BE2C (cell line): ENCODE results near the gene NFASC.

ENCODE experiments used
- DNase-seq: peaks from one replicate; pipeline ENCODE4 v3.0.0-alpha.2; 2020
- H3K27me3 ChIP-seq: fragments of 250-450 bp; sonication (Bioruptor Pico); 2 replicates; pipeline ENCODE4 v1.5.1; 2020; ENCODE audit warnings: mild to moderate bottlenecking
- H3K36me3 ChIP-seq: fragments of 250-450 bp; sonication (Bioruptor Pico); 2 replicates; pipeline ENCODE4 v1.5.1; 2020; ENCODE audit warnings: mild to moderate bottlenecking
- H3K4me1 ChIP-seq: fragments of 250-450 bp; sonication (Bioruptor Pico); 2 replicates; pipeline ENCODE4 v1.5.1; 2020
- H3K4me3 ChIP-seq: 2 replicates; pipeline ENCODE4 v1.5.1; 2011; ENCODE audit warnings: low read depth, low read length
- H3K9me3 ChIP-seq: fragments of 250-450 bp; sonication (Bioruptor Pico); 2 replicates; pipeline ENCODE4 v1.5.1; 2020
- CTCF ChIP-seq: IDR thresholded peaks from 2 replicates; pipeline ENCODE4 v1.5.1; 2012; ENCODE audit warnings: mild to moderate bottlenecking, low read depth, low read length

NFASC gene

DNA sequence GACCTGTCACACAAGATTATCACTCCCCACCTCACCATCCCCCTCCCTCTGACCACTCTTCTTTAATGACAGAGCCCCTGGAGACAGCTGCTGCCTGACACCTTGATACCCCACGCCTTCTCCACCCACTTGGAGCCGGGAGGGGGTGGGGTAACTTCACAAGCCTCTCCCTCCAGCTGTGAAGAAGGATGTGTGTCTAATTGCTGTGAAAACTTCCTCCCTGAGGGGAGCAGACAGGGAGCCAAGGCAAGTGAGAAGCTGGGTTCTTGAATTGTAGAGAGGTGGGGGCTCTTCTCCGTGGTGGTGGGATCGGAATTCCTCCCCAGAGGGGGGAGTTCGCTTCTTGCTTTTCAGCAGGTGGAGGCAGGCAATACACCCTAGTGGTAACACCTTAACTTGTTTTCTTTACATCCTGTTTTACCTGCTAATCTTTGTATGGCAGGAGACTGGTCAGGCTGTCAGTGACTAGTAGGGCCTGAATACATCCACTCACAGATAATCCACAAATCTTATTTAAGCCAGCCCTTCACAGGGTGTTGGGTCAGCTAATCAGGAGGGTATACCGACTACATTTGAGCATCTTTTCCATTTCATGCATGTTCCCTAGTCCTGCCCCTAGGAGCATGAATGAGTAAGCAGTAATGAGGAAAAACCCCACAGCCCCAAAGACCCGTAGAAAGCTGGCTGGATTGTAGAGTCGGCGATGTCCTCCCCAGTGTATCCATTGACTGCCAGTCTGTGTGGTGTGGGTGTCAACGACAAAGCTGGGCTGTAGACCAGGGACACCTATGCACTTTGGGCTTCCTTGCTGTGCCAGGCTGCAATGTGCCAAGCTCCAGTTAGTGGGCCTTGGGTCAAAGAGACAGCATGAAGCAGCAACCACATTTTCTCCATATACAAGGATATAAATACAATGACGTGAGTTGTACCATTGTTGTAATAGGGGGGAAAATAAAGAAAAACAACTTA lies 57.3 kb downstream of the NFASC start:
- no peaks in the 10 kb centered on the region for H3K27me3 ChIP-seq
- peaks cover 7% of the 10 kb centered on the region for H3K4me1 ChIP-seq
- no peak overlapping the region for H3K4me3 ChIP-seq
- no peaks in the 10 kb centered on the region for H3K36me3 ChIP-seq
- DNase-seq = no peak
- no peak for TF ChIP-seq CTCF
- no peaks in the 10 kb centered on the region for H3K9me3 ChIP-seq

DNA sequence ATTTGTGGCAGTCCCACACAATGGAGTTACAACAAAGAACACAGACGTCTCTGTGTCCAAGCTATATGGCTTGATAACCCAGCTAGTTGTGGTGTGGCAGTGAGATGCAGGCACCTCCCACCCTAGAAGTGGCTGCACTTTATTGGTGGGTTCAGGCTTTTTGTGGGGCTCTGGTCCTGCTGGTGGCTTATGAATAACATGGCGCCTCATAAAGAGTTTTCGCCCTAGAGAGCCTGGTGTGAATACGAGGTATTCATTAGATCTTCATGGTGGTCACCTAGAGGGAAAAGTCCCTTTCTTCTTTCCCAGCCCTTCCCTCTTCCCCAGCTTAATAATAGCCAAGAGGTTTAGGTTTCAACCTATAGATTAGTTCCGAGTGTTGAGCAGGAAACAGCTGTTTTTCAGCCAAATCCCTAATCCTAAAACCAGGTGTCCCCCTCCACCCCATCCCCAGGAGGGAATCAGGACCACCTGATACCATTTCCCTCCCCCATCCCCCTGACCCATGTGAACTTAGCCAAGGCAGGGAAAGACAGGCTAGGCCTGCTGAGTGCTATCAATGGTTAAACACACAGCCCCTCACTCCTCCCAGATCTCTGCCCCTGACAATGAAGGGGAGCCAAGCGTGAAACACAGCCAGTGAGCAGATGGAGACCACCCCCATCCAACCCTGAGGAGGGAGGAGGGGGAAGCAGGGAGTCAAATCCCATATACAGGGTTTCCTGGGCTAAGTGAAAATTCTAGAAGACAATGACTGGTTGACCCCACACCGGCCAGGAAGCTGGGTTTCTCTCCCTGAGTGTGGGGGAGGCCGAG lies 58.2 kb downstream of the NFASC start:
- Histone ChIP-seq H3K27me3 (no peaks in the 10 kb centered on the region), H3K36me3 (no peaks in the 10 kb centered on the region), H3K4me1 (peaks cover 7% of the 10 kb centered on the region), H3K4me3 (no peak overlapping the region), H3K9me3 (no peaks in the 10 kb centered on the region)
- no peak for DNase-seq
- no peak for TF ChIP-seq CTCF

GRCh38 chr1:204929487-204930154 lies 59.0 kb downstream of the NFASC start:
- Histone ChIP-seq H3K4me1 (peaks cover 4% of the 10 kb centered on the region), H3K36me3 (no peaks in the 10 kb centered on the region), H3K4me3 (no peak overlapping the region), H3K27me3 (no peaks in the 10 kb centered on the region), H3K9me3 (no peaks in the 10 kb centered on the region)
- TF ChIP-seq CTCF = no peak
- no peak for DNase-seq

DNA sequence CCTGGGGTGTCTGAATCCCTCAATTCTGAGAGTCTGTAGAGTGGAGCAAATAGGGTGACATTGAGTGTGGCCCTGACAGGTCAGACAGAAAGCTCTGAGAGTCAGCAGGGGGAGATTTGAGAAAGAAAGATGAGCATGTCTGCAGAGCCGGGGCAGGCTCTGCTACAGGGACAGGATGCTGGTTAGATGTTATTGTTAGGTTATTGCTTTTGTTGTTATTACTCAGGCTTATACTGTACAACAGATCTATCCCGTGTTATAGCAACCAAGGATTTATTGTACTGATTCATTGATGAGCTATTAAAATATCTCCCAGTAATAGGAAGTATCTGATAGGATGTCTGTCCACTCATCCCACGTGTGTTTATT lies 59.5 kb downstream of the NFASC start:
- Histone ChIP-seq H3K4me1 (peaks cover 4% of the 10 kb centered on the region), H3K9me3 (no peaks in the 10 kb centered on the region), H3K4me3 (no peak overlapping the region), H3K36me3 (no peaks in the 10 kb centered on the region), H3K27me3 (no peaks in the 10 kb centered on the region)
- no peak for TF ChIP-seq CTCF
- no peak for DNase-seq

GRCh38 chr1:204931313-204931712 lies 60.7 kb downstream of the NFASC start:
- Histone ChIP-seq H3K4me3 (no peak overlapping the region), H3K4me1 (no peaks in the 10 kb centered on the region), H3K36me3 (no peaks in the 10 kb centered on the region), H3K27me3 (no peaks in the 10 kb centered on the region), H3K9me3 (no peaks in the 10 kb centered on the region)
- TF ChIP-seq CTCF = no peak
- DNase-seq = no peak
